NCI-H128 (cell line): ENCODE data around the gene HORMAD2.
"Not testable (repeated sequence)": the region's sequence is repeated elsewhere in the genome, so short reads cannot be mapped to it uniquely, and the experiment has no call there.

ENCODE experiments used
- DNase-seq: peaks from one replicate; lab custom pipeline; 2025; ENCODE audit not compliant: unreplicated experiment; lab: John Stamatoyannopoulos, UW

Gene HORMAD2

DNA sequence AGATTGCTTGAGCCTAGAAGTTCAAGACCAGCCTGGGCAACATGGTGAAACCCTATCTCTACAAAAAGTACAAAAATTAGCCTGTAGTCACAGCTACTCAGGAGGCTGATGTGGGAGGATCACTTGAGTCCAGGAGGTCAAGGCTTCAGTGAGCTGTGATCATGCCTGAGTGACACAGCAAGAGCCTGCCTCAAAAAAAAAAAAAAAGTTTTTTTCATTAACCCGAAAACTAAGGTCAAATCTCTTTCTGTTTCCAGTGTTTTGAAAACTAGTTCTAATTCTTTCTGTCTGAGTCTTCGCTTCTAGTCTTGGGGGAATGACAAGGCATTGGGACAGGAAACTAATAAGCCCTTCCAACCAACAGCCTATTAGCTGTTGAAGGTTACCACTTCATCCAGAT lies 108.6 kb downstream of the HORMAD2 start:
- no peak for DNase-seq

DNA sequence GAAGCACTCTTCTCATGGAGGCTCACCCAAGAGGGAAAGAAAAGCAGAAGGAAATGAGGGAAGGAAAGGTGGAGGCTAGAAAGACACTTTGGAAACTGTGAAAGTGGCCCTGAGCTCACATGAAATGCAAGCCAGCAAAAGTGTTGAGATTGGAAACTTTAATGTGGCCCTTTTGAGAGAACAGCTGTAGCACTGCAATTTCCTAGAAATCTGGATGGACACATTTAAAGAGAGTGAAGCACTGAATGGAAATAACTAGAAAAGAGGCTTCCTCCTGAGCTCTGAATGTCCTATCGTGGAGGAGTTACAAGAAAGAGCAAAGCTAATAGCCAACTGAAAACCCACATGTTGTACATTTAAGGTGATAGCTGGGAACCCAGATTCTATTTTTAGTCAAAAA lies 110.3 kb downstream of the HORMAD2 start:
- no peak for DNase-seq

DNA sequence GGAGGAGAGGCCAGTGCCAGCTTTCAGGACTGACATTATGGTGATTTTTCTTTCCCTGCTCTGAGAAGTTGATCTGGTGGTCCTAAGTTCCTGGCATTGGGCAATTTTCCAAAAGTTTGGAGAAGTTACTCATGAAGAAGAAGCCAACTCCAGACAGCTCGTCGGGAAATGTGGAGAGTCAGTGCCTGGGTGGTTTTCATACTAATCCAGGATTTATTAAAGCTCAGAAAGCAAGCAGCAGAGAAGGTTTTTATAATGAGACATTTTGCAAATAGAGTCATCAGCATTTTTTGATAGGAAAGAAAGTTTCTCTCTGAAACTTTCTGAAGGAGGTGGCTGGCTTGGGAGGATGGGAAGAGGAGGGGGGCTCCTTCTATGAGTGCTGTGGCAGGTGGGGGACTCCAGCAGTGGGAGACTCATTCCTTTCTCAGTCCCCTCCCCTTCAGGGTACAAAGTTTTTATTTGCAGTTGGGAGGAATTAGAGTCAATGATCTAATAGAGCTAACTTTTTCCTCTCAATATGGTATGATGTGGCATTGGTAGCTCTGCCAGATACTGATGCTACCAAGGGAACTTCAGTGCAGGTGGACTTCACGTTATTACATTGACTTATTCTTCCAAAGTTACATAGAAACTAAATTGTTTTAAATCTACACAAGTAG lies 110.9 kb downstream of the HORMAD2 start:
- no peak for DNase-seq

DNA sequence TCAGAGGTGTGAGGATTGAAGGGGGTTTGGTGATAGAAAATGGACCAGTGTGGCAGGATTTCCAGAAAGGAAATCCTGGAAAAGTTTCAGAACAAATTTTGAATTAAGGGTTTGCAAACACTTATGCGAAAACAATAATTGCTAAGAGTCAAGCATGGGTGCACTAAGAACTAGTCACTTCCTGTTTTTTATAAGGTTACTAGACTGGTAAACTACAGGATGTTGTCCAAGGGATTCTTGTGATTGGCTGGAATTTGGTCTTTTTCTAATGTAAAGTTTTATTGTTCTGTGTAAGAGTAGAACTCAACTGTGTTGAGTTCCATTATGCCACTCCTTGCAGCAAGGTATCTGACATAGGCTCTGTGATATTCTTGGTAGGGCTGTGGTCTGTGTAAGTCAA lies 112.2 kb downstream of the HORMAD2 start:
- DNase-seq, result no peak

DNA sequence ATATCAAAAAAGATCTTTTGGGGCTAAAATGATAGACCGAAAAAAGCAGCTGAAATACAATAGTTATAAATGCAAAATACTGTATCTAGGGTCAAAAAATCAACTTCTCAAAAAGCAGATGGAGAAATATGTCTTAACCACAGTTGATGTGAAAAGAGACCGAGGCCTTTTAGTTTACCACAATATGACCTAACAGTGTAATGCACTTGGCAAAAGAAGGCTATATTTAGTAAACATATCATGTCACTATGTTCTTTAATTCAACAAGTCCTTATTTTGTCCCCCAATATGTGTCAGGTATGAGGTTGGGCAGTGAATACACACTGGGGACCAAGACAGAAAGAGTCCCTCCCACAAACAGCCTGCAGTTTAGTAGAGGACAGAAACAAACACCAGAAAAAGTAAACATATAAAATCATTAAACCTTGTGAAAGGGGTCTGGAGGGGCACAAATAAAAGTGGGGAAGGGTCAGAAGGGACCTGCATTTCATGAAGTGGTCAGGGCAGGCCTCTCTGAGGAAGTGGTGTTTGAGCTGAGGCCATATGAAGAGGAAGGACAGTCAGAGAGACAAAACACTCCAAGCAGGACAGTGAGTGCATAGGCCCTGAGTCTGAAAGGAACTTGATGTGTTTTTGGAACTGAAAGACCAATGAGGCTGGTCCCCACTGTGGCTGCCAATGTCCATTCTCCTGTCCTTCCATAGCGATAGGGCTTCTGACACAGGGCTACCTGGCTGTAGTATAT lies 112.9 kb downstream of the HORMAD2 start:
- no peak for DNase-seq

DNA sequence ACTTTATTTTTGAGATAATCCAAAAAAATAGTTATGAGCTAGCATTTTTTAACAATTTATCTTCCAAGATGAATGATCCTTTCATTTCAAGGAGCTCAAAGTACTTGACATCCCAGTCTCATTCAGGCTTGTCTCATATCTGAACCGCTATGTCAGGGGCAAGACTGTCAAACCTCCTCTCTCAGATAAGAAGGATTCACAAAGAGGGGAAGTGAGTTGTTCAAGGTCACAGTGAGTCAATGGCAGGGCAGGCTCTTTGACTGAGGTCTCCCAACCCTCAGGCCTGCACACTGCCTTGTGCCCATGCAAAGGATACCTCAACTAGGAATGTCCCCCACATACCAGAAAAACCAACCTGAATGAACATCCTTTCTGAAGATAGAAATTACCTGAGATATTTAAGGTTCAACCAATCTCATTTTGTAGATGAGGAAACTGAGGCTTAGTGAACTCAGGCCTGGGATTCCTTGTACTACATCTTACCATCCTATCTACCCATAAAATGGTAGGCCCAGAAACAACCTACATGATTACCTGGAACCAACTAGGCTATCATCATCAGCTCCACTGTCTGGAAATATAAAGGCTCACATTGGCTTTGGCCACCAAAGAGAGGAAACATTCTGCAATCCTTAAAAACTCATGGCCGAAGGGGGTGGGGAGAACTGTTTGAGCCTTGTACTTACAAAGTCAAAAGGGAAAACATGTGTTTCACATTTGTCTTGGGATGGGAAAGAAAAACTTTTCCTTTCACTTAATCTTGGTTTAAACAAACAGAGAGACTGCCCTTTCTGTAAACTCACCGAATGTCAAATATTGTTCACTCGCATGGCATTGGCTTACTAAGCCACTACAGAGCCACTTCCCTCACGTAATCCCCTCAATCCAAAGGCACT lies 115.2 kb downstream of the HORMAD2 start:
- no peak for DNase-seq

DNA sequence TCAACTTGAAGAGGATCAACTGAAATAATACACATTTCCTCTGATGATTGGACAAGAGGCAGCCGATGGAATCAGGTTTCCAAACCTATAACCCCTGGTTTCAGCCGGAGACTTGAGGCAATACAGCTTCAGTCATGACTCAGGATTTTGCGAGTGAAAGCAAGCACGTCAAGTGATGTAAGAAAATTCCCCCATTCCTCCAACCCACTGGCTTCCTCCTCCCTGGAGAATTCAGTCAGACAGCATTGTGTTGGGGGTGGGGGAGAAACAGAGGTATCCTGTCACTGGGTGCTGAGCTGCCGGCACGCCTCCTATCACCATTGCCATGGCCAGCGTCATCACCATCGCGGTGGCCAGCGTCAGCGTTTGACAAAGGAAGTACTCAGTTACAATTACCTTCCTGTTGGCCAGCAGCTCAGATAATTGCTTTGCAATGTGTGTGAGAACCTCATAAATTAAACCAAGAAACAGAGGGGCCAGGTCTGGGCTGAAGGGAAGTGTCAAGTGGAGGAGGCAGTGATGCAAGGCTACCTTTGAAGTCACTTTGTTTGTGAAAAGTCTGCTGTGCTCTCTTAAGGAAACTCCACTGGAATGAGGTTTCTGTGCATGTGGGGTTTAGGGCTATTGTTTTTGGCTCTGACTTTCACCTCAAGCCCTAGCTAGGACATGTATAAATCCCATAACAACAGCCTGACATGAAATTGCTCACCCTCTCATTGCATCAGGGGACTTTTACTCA lies 116.0 kb downstream of the HORMAD2 start:
- DNase-seq, result peak; percentile 48

DNA sequence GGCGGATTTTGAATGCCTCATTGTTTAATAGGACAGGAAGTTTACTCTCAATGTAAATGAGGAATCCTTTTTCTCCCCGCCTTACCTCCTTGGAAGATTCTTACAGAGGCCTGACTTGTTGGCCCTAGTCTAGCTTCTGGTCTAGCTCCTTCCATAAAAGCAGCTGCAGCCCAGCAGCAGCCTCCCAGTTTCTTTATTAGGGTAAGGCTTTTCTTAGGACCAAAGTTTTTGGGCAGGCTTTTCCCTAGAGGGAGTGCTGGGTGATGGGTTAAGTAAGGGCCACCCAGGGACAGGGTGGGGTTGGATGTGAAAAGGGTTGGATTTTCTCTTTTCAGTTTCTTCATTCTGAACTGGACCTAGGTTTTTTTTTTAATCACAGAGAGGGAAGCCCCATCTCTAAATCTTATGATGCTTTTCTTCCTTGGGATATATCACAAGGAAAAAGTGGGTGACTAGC lies 116.6 kb downstream of the HORMAD2 start:
- DNase-seq, result no peak

DNA sequence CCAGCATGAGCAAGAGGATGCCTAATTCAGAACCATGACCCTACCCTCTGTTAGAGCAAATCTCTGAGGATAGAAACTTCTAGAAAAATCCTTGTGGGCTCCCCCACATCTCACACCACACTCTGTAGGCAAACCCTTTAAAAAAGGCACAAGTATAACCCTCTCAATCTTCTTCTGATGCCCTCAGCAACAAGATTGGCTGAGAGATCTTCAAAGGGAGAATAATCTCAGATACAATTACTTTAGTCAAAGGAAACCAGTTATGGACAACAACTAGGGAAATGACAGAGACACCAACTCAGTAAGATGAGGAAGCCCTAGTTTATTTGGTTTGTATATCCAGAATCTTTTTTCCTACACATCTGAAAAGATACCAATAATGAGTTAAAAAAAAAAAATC lies 117.1 kb downstream of the HORMAD2 start:
- DNase-seq, result no peak

DNA sequence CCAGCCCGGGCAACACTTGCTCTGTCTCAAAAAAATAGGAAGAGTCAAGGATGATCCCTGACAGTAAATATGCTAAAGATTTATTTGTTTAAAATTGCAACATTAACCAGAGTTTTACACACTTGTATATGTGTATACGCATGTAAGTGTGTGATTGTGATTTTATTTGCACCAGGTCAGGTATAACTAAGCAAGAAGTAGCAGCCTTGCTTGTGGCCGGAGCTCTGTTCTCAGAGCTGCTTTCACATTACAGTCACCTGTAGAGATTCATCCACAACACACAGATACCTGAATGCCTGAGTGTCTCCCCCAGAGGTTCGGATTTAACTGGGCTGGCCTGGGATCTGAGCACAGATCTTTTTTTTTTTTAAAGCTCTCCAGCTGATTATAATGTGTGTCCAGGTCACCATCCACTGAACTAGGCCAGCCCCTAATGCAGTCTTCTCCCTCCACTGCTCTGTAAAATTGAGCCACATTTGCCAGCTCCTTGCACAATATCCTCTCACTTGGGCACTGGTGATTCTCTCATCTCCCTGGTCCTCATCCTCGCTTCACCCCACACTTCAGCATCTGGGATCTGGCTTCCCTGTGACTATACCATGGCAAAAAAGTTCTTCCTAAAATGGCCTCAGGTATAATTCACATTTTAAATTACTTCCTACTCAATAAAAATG lies 118.0 kb downstream of the HORMAD2 start:
- DNase-seq, result no peak

DNA sequence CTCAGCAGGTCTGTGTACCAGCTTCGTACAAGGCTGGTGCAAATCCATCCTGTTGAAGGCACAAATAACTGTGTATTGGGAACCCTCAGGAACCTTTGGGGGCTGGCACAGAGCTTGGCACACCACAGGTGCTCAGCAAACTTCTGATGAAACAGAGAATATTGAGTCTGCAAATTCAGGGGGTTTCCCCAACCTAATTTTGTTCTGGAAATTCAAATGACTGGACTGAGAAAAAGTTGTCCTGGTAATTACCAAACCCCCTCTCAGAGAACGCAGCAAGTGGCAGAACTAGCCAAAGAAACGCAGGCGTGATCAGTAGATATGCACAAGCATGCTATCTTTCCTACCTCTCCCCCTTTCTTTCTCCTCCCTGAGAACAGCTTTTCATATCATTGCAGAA lies 118.7 kb downstream of the HORMAD2 start:
- DNase-seq, result no peak

DNA sequence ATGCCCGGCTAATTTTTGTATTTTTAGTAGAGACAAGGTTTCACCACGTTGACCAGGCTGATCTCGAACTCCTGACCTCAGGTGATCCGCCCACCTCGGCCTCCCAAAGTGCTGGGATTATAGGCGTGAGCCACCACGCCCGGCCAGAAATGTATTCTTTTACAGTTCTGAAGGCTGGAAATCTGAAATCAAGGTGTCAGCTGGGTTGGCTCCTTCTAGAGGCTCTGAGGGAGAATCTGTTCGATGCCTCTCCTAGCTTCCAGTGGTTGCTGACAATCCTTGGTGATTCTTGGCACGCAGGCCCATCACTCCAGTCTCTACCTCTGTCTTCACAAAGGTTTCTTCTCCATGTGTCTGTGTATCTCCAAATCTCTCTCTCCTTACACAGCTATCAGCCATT lies 120.6 kb downstream of the HORMAD2 start:
- DNase-seq, result not testable (repeated sequence)

DNA sequence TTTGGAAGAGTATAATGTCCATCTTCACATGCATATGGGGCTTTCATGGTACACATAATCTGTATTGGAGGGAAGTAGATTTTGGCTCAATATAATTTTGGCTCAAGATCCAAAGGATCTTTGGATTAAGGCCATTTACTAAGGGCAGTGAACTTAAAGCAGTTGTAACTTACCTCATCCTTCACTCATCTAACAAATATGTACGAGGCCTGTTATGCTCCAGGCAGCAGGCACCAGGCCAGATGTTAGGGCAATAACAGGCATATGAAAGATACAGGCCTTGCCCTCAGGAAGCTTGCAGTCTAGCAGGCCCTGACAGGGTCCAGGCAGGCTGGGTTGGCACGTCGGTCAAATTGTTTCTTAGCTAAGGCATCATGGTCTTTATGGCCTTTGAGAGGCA lies 121.7 kb downstream of the HORMAD2 start:
- DNase-seq, result no peak

DNA sequence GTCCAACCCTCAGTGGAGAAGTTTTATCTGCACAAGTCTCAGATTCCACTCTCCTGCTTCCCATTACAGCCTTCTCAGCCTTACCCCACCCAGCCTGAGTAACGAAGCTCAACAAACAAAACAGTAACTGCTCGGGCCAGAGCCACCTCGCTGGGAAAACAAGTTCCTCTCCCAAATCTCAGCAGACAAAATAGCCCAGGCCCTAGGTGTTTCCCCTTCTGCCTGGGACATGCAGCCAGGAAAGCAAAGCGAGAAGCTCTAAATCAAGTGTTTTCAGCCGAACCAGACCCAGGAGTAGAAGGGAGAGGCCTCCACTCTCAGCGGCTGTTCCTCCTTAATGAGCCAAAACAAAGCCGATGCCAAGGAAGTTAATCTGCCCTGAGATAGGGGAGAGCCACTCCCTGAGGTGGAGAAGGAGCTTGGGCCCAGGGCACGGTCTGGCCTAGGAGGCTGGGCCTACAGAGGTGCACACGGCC lies 122.3 kb downstream of the HORMAD2 start:
- DNase-seq, result no peak

DNA sequence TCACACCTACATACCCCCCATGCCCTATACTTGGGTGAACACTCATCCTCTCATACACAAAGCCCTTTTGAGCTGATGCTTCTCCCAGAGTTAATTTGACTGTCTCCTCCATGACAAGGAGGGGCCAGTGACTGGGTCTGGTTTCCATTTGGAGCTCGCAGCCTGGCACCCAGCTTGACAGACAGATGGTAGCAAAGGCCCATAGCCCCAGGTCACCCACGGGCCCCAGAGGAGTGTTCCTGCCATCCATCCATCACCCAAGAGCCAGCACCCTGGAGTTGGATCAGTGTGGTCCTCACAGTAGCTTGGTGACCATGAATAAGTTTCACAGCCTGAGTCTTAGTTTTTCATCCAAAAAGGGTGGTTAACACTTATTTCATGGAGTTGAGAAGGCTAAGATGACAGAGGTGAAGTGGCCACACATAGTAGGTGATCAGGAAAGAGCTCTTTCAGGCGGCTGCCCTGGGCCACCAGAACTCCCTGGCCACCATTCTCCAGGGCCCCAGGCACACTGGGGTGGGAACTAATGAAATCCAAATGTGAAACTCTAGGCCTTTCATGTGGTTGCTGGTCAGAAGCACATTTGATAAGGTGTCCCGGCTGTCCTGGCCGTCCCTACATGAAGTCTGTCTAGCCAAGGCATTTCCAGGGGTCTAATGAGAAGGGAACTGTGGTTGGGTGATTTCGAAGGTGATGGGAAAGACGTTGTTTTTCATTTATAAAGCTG lies 123.9 kb downstream of the HORMAD2 start:
- no peak for DNase-seq

DNA sequence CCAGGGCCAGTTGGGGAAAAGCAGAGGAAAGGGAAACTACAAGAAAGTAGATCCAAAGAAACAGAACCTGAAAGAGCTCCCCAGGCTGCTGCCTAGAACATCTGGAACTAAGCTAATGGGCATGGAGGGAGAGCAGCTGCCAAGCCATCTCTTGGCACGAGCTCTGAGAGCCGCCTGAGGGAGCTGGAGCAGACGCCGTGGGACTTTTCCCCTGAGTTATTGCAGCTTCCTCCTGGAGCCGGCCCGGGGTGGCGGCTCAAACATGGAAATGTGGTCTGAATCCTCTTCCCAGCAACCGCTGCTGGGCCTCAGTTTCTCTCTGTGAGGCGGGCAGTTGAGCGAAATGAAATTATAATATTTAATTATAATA lies 124.5 kb downstream of the HORMAD2 start:
- no peak for DNase-seq

DNA sequence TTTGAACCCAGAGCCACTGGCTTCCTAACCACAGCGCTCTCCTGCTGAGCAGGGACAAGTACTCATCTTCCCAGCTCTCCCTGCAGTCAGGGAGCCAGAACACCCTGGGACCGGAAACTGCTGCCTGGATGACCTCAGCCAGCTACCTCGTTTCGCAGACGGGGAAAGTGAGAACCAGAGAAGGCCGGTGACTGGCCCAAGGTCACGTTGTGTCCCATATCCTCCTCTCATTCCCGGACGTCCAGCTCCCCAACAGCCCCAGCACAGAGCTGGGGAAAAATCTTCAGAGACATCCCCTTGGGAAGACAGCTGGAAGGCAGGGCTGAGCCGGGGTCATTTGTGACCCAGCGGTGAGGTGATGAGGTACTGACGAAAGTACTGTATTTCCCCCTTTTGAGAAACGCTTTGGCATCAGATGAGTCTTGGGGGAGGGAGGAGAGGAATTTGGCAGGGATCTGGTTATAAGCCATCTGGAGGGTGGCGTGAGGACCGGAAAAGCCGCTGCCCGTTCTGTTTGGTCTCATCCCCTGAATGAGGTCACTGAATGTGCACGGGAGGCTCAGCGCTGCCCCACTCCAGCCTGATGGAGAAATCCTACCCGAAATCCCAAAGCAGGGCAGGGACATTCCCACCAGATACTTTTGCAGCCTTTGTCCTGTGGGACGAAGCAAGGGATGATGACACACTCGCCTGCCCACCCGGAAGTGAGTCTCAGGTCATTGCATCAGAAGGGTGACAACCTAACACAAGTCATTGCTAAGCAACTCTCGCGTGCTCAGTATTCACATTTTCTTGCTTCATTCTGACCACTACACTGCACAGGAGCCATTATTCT lies 125.2 kb downstream of the HORMAD2 start:
- no peak for DNase-seq

DNA sequence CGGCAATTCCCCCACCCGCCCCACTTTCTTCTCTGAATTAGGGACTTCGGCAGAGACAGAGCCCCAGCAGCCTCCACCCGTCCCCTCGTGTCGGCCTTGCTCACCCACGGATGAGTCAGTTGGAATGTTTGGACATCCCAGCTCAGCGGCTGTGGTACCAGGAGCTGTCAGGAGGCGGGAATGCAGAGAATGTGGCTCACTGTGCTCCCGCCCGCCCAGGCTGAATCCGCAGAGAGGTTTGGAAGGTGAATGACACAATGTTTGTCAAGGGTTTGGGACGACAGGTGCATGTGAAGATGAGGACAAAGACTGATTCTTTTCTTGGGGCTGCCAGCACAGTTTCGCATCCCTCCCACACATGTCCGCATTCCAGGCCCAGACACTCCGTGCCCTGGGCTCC lies 126.7 kb downstream of the HORMAD2 start:
- no peak for DNase-seq
